Mesothelial cell of epicardium (in vitro differentiated cells): Measurements from ENCODE around the gene MIF. TPM values are rescaled to one million over a fixed set of nuclear protein-coding genes. Genes with fewer than 3 reads are reported as not detected.
"Not testable (repeated sequence)": the region's sequence is repeated elsewhere in the genome, so short reads cannot be mapped to it uniquely, and the experiment has no call there.

ENCODE experiments used
- DNase-seq, 2 experiments: peaks; one replicate each; pipeline ENCODE4 v3.0.0; 2021; ENCODE audit warnings: low spot score in 2 of 2; ENCODE audit not compliant: unreplicated experiment in 2 of 2
- H3K27ac Mint-ChIP-seq: 2 replicates; pipeline ENCODE4 v1.8.0; 2021; ENCODE audit warnings: mixed read lengths
- H3K27me3 Mint-ChIP-seq: 2 replicates; pipeline ENCODE4 v1.8.0; 2021; ENCODE audit warnings: low read depth, mixed read lengths
- H3K36me3 Mint-ChIP-seq: 2 replicates; pipeline ENCODE4 v1.8.0; 2021; ENCODE audit warnings: mixed read lengths
- H3K4me1 Mint-ChIP-seq: 2 replicates; pipeline ENCODE4 v1.8.0; 2021; ENCODE audit warnings: mixed read lengths
- H3K4me3 Mint-ChIP-seq: 2 replicates; pipeline ENCODE4 v1.8.0; 2021; ENCODE audit warnings: mild to moderate bottlenecking, moderate library complexity, mixed read lengths
- H3K9me3 Mint-ChIP-seq: 2 replicates; pipeline ENCODE4 v1.8.0; 2021; ENCODE audit warnings: mixed read lengths
- CTCF ChIP-seq: fragments of 200-600 bp; sonication (generic); IDR thresholded peaks from one replicate; pipeline ENCODE4 v1.5.0; 2021; ENCODE audit warnings: antibody characterized with exemption; ENCODE audit not compliant: unreplicated experiment
- total RNA-seq: library from RNA; stranded (reverse); gene quantifications from 3 replicates; pipeline ENCODE4 v1.2.1, GENCODE V29; 2021

Gene MIF
- total RNA-seq, 1 donor from 2014 or later: 916 TPM

GRCh38 chr22:23926561-23926960 lies 32.4 kb downstream of the MIF start:
- H3K9me3 Mint-ChIP-seq: peaks cover 12% of the 10 kb centered on the region
- H3K4me3 Mint-ChIP-seq: no peak overlapping the region
- no peak for TF ChIP-seq CTCF
- no peak overlapping the region for H3K27ac Mint-ChIP-seq
- peaks cover 5% of the 10 kb centered on the region for H3K4me1 Mint-ChIP-seq
- H3K27me3 Mint-ChIP-seq: no peaks in the 10 kb centered on the region
- H3K36me3 Mint-ChIP-seq: peaks cover 62% of the 10 kb centered on the region
- no peak for DNase-seq

DNA sequence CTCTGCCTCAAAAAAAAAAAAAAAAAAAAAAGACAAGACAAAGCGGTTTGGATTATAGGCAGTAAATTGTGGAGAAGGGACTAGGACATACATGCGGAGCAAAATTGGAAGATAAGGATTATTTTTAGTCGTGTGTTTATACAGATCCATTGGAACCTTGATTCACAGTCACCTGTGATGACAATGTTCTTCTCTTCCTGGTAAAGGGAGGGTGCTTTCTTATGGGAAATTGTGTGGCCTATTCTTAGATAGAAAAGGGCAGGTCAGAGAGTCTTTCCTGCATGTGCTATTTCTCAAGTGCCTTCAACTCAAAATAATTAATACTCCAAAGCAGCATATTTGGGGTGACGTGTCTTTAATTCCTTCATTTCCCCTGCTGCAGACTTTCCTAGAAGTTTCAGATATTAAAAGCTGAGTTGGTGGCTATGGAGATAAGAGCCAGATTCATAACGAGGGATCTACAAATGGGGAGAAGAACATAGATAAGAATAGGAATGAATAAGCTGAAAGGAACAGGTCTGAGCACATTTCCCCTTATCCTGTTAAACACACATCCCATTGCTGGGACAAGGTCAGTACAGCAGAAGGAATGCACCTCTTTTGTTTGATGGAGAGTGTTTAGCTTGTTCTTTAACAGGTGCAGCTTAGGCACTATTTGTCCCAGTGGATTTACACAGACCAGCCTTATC lies 44.3 kb downstream of the MIF start:
- Mint-ChIP-seq H3K4me3 (no peak overlapping the region), H3K27me3 (no peaks in the 10 kb centered on the region), H3K9me3 (no peaks in the 10 kb centered on the region), H3K36me3 (no peaks in the 10 kb centered on the region), H3K4me1 (no peaks in the 10 kb centered on the region), H3K27ac (no peak overlapping the region)
- TF ChIP-seq CTCF: no peak
- DNase-seq: no peak

DNA sequence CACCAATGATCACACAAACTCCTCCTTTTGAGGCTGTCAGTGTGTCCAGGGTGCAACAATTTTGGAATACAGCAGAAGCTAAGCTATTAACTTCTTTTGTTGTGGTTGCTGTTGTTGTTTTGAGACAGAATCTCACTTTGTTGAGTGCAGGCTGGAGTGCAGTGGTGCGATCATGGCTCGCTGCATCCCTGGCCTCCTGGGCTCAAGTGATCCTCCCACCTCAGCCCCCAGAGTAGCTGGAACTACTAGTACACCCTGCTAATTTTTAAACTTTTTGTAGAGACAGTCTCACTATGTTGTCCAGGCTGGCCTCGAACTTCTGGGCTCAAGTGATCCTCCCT lies 44.8 kb downstream of the MIF start:
- no peaks in the 10 kb centered on the region for H3K36me3 Mint-ChIP-seq
- no peaks in the 10 kb centered on the region for H3K4me1 Mint-ChIP-seq
- H3K27ac Mint-ChIP-seq: no peak overlapping the region
- H3K27me3 Mint-ChIP-seq: no peaks in the 10 kb centered on the region
- DNase-seq: no peak
- no peak for TF ChIP-seq CTCF
- H3K9me3 Mint-ChIP-seq: no peaks in the 10 kb centered on the region
- H3K4me3 Mint-ChIP-seq: no peak overlapping the region

DNA sequence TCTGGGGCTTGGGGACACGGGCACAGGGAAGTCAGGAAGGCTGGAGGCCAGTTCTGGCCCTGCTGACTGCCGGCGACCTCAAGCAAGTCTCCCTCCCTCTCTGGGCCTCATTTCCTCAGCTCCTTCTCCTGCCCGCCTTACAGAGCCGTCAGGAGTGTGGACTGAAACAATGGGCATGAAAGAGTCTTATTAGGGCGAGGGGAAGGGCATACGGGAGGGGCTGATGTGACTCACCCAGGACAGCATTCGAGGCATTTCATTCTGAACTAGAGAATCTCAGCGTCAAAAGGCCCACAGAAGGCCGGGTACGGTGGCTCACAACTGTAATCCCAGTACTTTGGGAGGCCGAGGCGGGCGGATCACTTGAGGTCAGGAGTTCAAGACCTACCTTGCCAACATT lies 46.0 kb downstream of the MIF start:
- not testable (repeated sequence) for H3K27me3 Mint-ChIP-seq, H3K4me1 Mint-ChIP-seq, H3K9me3 Mint-ChIP-seq, H3K4me3 Mint-ChIP-seq, DNase-seq, H3K27ac Mint-ChIP-seq, H3K36me3 Mint-ChIP-seq

Other genes starting within 250 kb of the MIF start
- gene RGL4, start 203.4 kb upstream of the MIF start, total RNA-seq: 0.07 TPM in 1 of 3 replicates, not detected in the others
- gene ZNF70, start 143.3 kb upstream of the MIF start, total RNA-seq: 17.8 to 18.7 TPM (median 18.2 TPM) in 3 replicates
- gene VPREB3, start 140.0 kb upstream of the MIF start, total RNA-seq: 0.52 TPM in 1 of 3 replicates, not detected in the others
- gene C22orf15, start 131.4 kb upstream of the MIF start, total RNA-seq: 0.36 to 0.82 TPM (median 0.52 TPM) in 3 replicates
- gene CHCHD10, start 126.4 kb upstream of the MIF start, total RNA-seq: 56.6 to 61.9 TPM (median 61.8 TPM) in 3 replicates
- 510 to 566 TPM (median 528 TPM) in 3 replicates for gene MMP11, start 121.5 kb upstream of the MIF start, total RNA-seq
- gene SMARCB1, start 107.4 kb upstream of the MIF start, total RNA-seq: 182 to 192 TPM (median 184 TPM) in 3 replicates
- gene DERL3, start 55.4 kb upstream of the MIF start, total RNA-seq: 23.5 to 25.8 TPM (median 24.8 TPM) in 3 replicates
- 98.7 to 112 TPM (median 99.0 TPM) in 3 replicates for gene SLC2A11, start 36.5 kb upstream of the MIF start, total RNA-seq
- 3.6 to 3.7 TPM (median 3.7 TPM) in 3 replicates for gene GSTT2B, start 66.8 kb downstream of the MIF start, total RNA-seq
- not detected in 3 replicates for gene DDTL, start 72.5 kb downstream of the MIF start, total RNA-seq
- 80.0 to 85.3 TPM (median 80.3 TPM) in 3 replicates for gene DDT, start 80.1 kb downstream of the MIF start, total RNA-seq
- 0.29 TPM in 1 of 3 replicates, not detected in the others for gene GSTT2, start 85.8 kb downstream of the MIF start, total RNA-seq
- gene GSTT4, start 111.1 kb downstream of the MIF start, total RNA-seq: not detected in 3 replicates
- gene CABIN1, start 116.9 kb downstream of the MIF start, total RNA-seq: 67.8 to 74.4 TPM (median 69.5 TPM) in 3 replicates